H9 (cell line): ENCODE measurements around the gene NSMCE3. TPM values are rescaled to one million over a fixed set of nuclear protein-coding genes. Genes with fewer than 3 reads are reported as not detected.

ENCODE experiments used
- DNase-seq: peaks from one replicate; pipeline ENCODE4 v3.0.0-alpha.2; 2017
- H2AFZ ChIP-seq: one replicate; pipeline ENCODE4 v1.6.1; 2013; ENCODE audit warnings: mild to moderate bottlenecking, low read length, control low read depth, moderate library complexity
- H2AK5ac ChIP-seq: 2 replicates; pipeline ENCODE4 v1.6.1; 2013; ENCODE audit warnings: low read length, control low read depth, mixed read lengths; ENCODE audit not compliant: insufficient read length
- H2BK120ac ChIP-seq: one replicate; pipeline ENCODE4 v1.6.1; 2013; ENCODE audit warnings: low read depth, mild to moderate bottlenecking, low read length, control low read depth, inconsistent platforms; ENCODE audit not compliant: poor library complexity, severe bottlenecking
- H2BK12ac ChIP-seq: 2 replicates; pipeline ENCODE4 v1.6.1; 2013; ENCODE audit warnings: low read length, control low read depth, mixed read lengths, low read depth; ENCODE audit not compliant: insufficient read length
- H2BK15ac ChIP-seq: 2 replicates; pipeline ENCODE4 v1.6.1; 2013; ENCODE audit warnings: low read depth, low read length, control low read depth
- H2BK20ac ChIP-seq: one replicate; pipeline ENCODE4 v1.6.1; 2013; ENCODE audit warnings: low read depth, mild to moderate bottlenecking, low read length, control low read depth, inconsistent platforms; ENCODE audit not compliant: poor library complexity, severe bottlenecking
- H2BK5ac ChIP-seq: 2 replicates; pipeline ENCODE4 v1.6.1; 2013; ENCODE audit warnings: low read length, control low read depth, mixed read lengths; ENCODE audit not compliant: insufficient read length
- H3K14ac ChIP-seq: 2 replicates; pipeline ENCODE4 v1.6.1; 2013; ENCODE audit warnings: low read length, control low read depth; ENCODE audit not compliant: insufficient read depth
- H3K18ac ChIP-seq: 2 replicates; pipeline ENCODE4 v1.6.1; 2013; ENCODE audit warnings: low read depth, mild to moderate bottlenecking, mixed read lengths, low read length, control low read depth; ENCODE audit not compliant: insufficient read length
- H3K23ac ChIP-seq: 2 replicates; pipeline ENCODE4 v1.6.1; 2013; ENCODE audit warnings: low read length, control low read depth, mixed read lengths, low read depth; ENCODE audit not compliant: insufficient read length
- H3K23me2 ChIP-seq: 2 replicates; pipeline ENCODE4 v1.6.1; 2013; ENCODE audit warnings: low read depth, mild to moderate bottlenecking, mixed read lengths, low read length, control low read depth; ENCODE audit not compliant: insufficient read length, poor library complexity, severe bottlenecking
- H3K27ac ChIP-seq: 2 replicates; pipeline ENCODE4 v1.5.1; 2013; ENCODE audit warnings: low read length, control low read depth, mixed read lengths, low read depth; ENCODE audit not compliant: insufficient read length
- H3K27me3 ChIP-seq: 2 replicates; pipeline ENCODE4 v1.6.1; 2013; ENCODE audit warnings: low read length, control low read depth, inconsistent platforms; ENCODE audit not compliant: insufficient read depth
- H3K4ac ChIP-seq: 2 replicates; pipeline ENCODE4 v1.6.1; 2013; ENCODE audit warnings: low read depth, mild to moderate bottlenecking, control low read depth, inconsistent platforms, low read length, moderate library complexity
- H3K4me1 ChIP-seq: 2 replicates; pipeline ENCODE4 v1.6.1; 2013; ENCODE audit warnings: low read length, control low read depth, inconsistent platforms; ENCODE audit not compliant: insufficient read depth
- H3K4me2 ChIP-seq: 2 replicates; pipeline ENCODE4 v1.6.1; 2013; ENCODE audit warnings: low read length, control low read depth, mixed read lengths; ENCODE audit not compliant: insufficient read length, insufficient read depth
- H3K56ac ChIP-seq: 2 replicates; pipeline ENCODE4 v1.6.1; 2013; ENCODE audit warnings: low read depth, mild to moderate bottlenecking, mixed read lengths, low read length, control low read depth; ENCODE audit not compliant: insufficient read length
- H3K79me1 ChIP-seq: 2 replicates; pipeline ENCODE4 v1.6.1; 2013; ENCODE audit warnings: low read depth, mild to moderate bottlenecking, moderate library complexity, low read length, control low read depth, inconsistent platforms; ENCODE audit not compliant: insufficient read depth, poor library complexity, severe bottlenecking
- H3K79me2 ChIP-seq: 2 replicates; pipeline ENCODE4 v1.6.1; 2013; ENCODE audit warnings: low read length, control low read depth, inconsistent platforms; ENCODE audit not compliant: insufficient read depth
- H3K9ac ChIP-seq: 2 replicates; pipeline ENCODE4 v1.6.1; 2013; ENCODE audit warnings: low read length, control low read depth, mixed read lengths; ENCODE audit not compliant: insufficient read length; ENCODE audit errors: extremely low read depth
- H3K9me3 ChIP-seq: one replicate; pipeline ENCODE4 v1.6.1; 2013; ENCODE audit warnings: low read depth, low read length, inconsistent platforms; ENCODE audit not compliant: control insufficient read depth
- H3T11ph ChIP-seq: one replicate; pipeline ENCODE4 v1.6.1; 2013; ENCODE audit warnings: mild to moderate bottlenecking, low read length, control low read depth, inconsistent platforms
- H4K20me1 ChIP-seq: one replicate; pipeline ENCODE4 v1.6.1; 2013; ENCODE audit not compliant: control insufficient read depth, insufficient read length, insufficient read depth
- H4K5ac ChIP-seq: 2 replicates; pipeline ENCODE4 v1.6.1; 2013; ENCODE audit warnings: low read depth, mild to moderate bottlenecking, mixed read lengths, low read length, control low read depth; ENCODE audit not compliant: insufficient read length
- H4K8ac ChIP-seq: replicated peaks from 2 replicates; pipeline ENCODE4 v1.6.1; 2013; ENCODE audit warnings: low read length, control low read depth, mixed read lengths, low read depth; ENCODE audit not compliant: insufficient read length
- H4K91ac ChIP-seq: 2 replicates; pipeline ENCODE4 v1.6.1; 2013; ENCODE audit warnings: low read depth, mild to moderate bottlenecking, moderate library complexity, mixed read lengths, low read length, control low read depth; ENCODE audit not compliant: insufficient read length
- H3K27ac Mint-ChIP-seq, 3 experiments: 2 replicates in 2 of 3; 3 replicates in 1 of 3; pipeline ENCODE4 v1.8.0; 2020 to 2021; ENCODE audit warnings: mixed read lengths in 3 of 3, mild to moderate bottlenecking in 1 of 3, moderate library complexity in 1 of 3
- H3K27me3 Mint-ChIP-seq: 2 replicates; pipeline ENCODE4 v1.8.0; 2021; ENCODE audit warnings: low read depth, mild to moderate bottlenecking, moderate library complexity, mixed read lengths
- H3K36me3 Mint-ChIP-seq, 3 experiments: 2 replicates in 2 of 3; 3 replicates in 1 of 3; pipeline ENCODE4 v1.8.0; 2020 to 2021; ENCODE audit warnings: low read depth in 3 of 3, mixed read lengths in 3 of 3; ENCODE audit not compliant: insufficient read depth in 1 of 3
- H3K4me1 Mint-ChIP-seq, 2 experiments: 2 replicates each; pipeline ENCODE4 v1.8.0; 2020; ENCODE audit warnings: mixed read lengths in 2 of 2
- H3K4me3 Mint-ChIP-seq, 2 experiments: 2 replicates in 1 of 2; 3 replicates in 1 of 2; pipeline ENCODE4 v1.8.0; 2020 to 2021; ENCODE audit warnings: mild to moderate bottlenecking in 2 of 2, mixed read lengths in 2 of 2, moderate library complexity in 1 of 2
- H3K9me3 Mint-ChIP-seq, 2 experiments: 2 replicates in 1 of 2; 3 replicates in 1 of 2; pipeline ENCODE4 v1.8.0; 2020; ENCODE audit warnings: mild to moderate bottlenecking in 2 of 2, mixed read lengths in 2 of 2, moderate library complexity in 1 of 2
- CTCF ChIP-seq: fragments of 200-600 bp; sonication (generic); conservative IDR thresholded peaks from 3 replicates; pipeline ENCODE4 v1.8.0; 2021; ENCODE audit warnings: antibody characterized with exemption, mild to moderate bottlenecking
- WGBS: extraction: QIAGEN DNeasy Blood & Tissue Kit; methylation state at CpG from one replicate; pipeline ENCODE4 v1.1.7; 2013; ENCODE audit warnings: missing lambda C conversion rate, low lambda C conversion rate, mixed read lengths; ENCODE audit not compliant: insufficient read length; ENCODE audit errors: extremely low coverage; 5-methylcytosine and 5-hydroxymethylcytosine counted together
- total RNA-seq: library from RNA; stranded (reverse); gene quantifications from 2 replicates; pipeline ENCODE4 v1.2.1, GENCODE V29; 2021

NSMCE3 gene
- total RNA-seq, 1 experiment from 2014 or later = 6.9 TPM

DNA sequence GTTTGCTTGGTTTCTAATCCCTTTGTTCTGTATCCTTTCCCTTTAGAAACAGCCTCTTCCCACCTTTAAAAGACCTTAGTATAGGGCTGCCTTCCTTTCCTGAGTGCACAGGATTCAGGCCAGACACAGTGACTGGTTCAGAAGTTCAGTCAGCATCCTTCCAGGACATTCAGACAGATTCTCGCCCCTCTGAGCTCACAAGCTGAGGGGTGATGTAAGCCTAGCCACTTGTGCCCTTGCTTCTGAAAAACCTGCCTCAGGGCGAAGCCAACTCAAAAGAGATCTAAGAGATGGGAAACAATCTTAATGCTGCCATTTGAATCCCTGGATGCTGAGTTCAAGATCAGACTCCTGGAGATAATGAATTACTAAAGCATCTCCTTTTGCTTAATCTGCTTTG lies 6.7 kb upstream of the NSMCE3 start:
- Histone ChIP-seq H2BK12ac (no peak overlapping the region), H3K79me2 (0 out of 2 replicates have a peak, but pooled peaks cover 1% of the 10 kb centered on the region), H3K79me1 (no peaks in the 10 kb centered on the region), H4K8ac (no peak overlapping the region), H4K5ac (no peak overlapping the region), H3K23me2 (no peaks in the 10 kb centered on the region), H2BK5ac (no peak overlapping the region), H3K56ac (no peak overlapping the region), H3K27me3 (no peaks in the 10 kb centered on the region), H3K14ac (no peak overlapping the region), H2BK120ac (no peak overlapping the region), H3K4ac (no peak overlapping the region), H3K4me2 (no peak overlapping the region), H3K9me3 (no peaks in the 10 kb centered on the region), H4K91ac (no peak overlapping the region), H3K27ac (no peak overlapping the region), H3K18ac (no peak overlapping the region), H3T11ph (no peak overlapping the region), H4K20me1 (no peaks in the 10 kb centered on the region), H2BK15ac (no peak overlapping the region), H2AFZ (no peak overlapping the region), H2BK20ac (no peak overlapping the region), H3K23ac (no peak overlapping the region), H3K4me1 (no peaks in the 10 kb centered on the region), H3K9ac (no peak overlapping the region), H2AK5ac (no peak overlapping the region)
- peaks cover 0 to 3% of the 10 kb centered on the region in 2 experiments; a peak in 1 of 4 replicates for H3K4me1 Mint-ChIP-seq
- no peaks in the 10 kb centered on the region for H3K9me3 Mint-ChIP-seq
- no peaks in the 10 kb centered on the region for H3K27me3 Mint-ChIP-seq
- H3K27ac Mint-ChIP-seq = 0 out of 7 replicates have a peak overlapping the region, but pooled peaks of 1 of the 3 experiments have one; percentile 44
- H3K4me3 Mint-ChIP-seq = no peak overlapping the region
- TF ChIP-seq CTCF = no peak
- no CpG with 5 or more reads among the region's 2 CpGs for WGBS
- DNase-seq = no peak
- H3K36me3 Mint-ChIP-seq = no peaks in the 10 kb centered on the region
